Ascending aorta (tissue), 2 donors: ENCODE measurements around the gene FRMD3. TPM values are rescaled to one million over a fixed set of nuclear protein-coding genes. Genes with fewer than 3 reads are reported as not detected.

Experiments
- DNase-seq, 2 donors: peaks; one replicate each; pipeline ENCODE4 v3.0.0-alpha.2; 2019; ENCODE audit warnings: low spot score in 2 of 2
- H3K27ac ChIP-seq, 2 donors: fragments of 200-600 bp; sonication (generic); one replicate each; pipeline ENCODE4 v1.5.1; 2016 to 2017; ENCODE audit warnings: mild to moderate bottlenecking in 1 of 2
- H3K27me3 ChIP-seq: fragments of 200-600 bp; sonication (generic); one replicate; pipeline ENCODE4 v1.5.1; 2017
- H3K36me3 ChIP-seq, 2 donors: fragments of 200-600 bp; sonication (generic); one replicate each; pipeline ENCODE4 v1.5.1; 2016
- H3K4me1 ChIP-seq, 2 donors: fragments of 200-600 bp; sonication (generic); one replicate each; pipeline ENCODE4 v1.5.1; 2016 to 2017; ENCODE audit warnings: mild to moderate bottlenecking in 1 of 2
- H3K4me3 ChIP-seq, 2 donors: fragments of 200-600 bp; sonication (generic); one replicate each; pipeline ENCODE4 v1.5.1; 2016 to 2017; ENCODE audit warnings: mild to moderate bottlenecking in 1 of 2
- H3K9me3 ChIP-seq, 2 donors: fragments of 200-600 bp; sonication (generic); one replicate each; pipeline ENCODE4 v1.5.1; 2016
- CTCF ChIP-seq, 3 experiments: fragments of 200-600 bp in 2 of 3; fragments of 450-650 bp in 1 of 3; sonication (generic) in 2 of 3; IDR thresholded peaks; one replicate each; pipeline ENCODE4 v1.5.1; 2016 to 2019; ENCODE audit warnings: antibody characterized with exemption in 3 of 3, mild to moderate bottlenecking in 1 of 3, moderate library complexity in 1 of 3
- intact Hi-C: fragments of 100-400 bp; cut with DNase I; formaldehyde crosslinking; loops from one replicate; pipeline ENCODE4 v1.15.1; 2023
- total RNA-seq: library from RNA; depleted of rRNA; stranded (reverse); fragments of >200 nt; gene quantifications from one replicate; pipeline ENCODE4 v1.1.0, GENCODE V29; 2016

Gene FRMD3
- total RNA-seq, 1 donor from 2014 or later: 8.5 TPM

- no peak overlapping the region for H3K4me3 ChIP-seq
- no peak for TF ChIP-seq CTCF (IDR thresholded peaks at IDR 0.05)
- H3K27ac ChIP-seq: no peak overlapping the region
- H3K9me3 ChIP-seq: no peaks in the 10 kb centered on the region
- intact Hi-C loops: no loop called here
- no peaks in the 10 kb centered on the region for H3K4me1 ChIP-seq
- no peaks in the 10 kb centered on the region for H3K36me3 ChIP-seq
- no peak for DNase-seq
- H3K27me3 ChIP-seq: no peaks in the 10 kb centered on the region
Observed at GRCh38 chr9:83501565-83501964, 36.6 kb downstream of the FRMD3 start.

GRCh38 chr9:83497441-83497840 is 40.8 kb downstream of the FRMD3 start:
- Histone ChIP-seq H3K27me3 (no peaks in the 10 kb centered on the region), H3K9me3 (no peaks in the 10 kb centered on the region), H3K27ac (no peak overlapping the region), H3K4me3 (no peak overlapping the region), H3K36me3 (no peaks in the 10 kb centered on the region), H3K4me1 (no peaks in the 10 kb centered on the region)
- DNase-seq: no peak
- no peak for TF ChIP-seq CTCF (IDR thresholded peaks at IDR 0.05)
- intact Hi-C loops: no loop called here

GRCh38 chr9:83491995-83492394 is 46.2 kb downstream of the FRMD3 start:
- intact Hi-C loops: no loop called here
- H3K27ac ChIP-seq: no peak overlapping the region
- no peaks in the 10 kb centered on the region for H3K27me3 ChIP-seq
- H3K9me3 ChIP-seq: no peaks in the 10 kb centered on the region
- no peak overlapping the region for H3K4me3 ChIP-seq
- DNase-seq: no peak
- H3K36me3 ChIP-seq: no peaks in the 10 kb centered on the region
- no peak for TF ChIP-seq CTCF (IDR thresholded peaks at IDR 0.05)
- no peaks in the 10 kb centered on the region for H3K4me1 ChIP-seq

GRCh38 chr9:83491413-83491812 is 46.8 kb downstream of the FRMD3 start:
- no peaks in the 10 kb centered on the region for H3K27me3 ChIP-seq
- intact Hi-C loops: no loop called here
- H3K4me1 ChIP-seq: no peaks in the 10 kb centered on the region
- H3K27ac ChIP-seq: no peak overlapping the region
- no peak overlapping the region for H3K4me3 ChIP-seq
- no peak for DNase-seq
- no peaks in the 10 kb centered on the region for H3K36me3 ChIP-seq
- no peaks in the 10 kb centered on the region for H3K9me3 ChIP-seq
- TF ChIP-seq CTCF (IDR thresholded peaks at IDR 0.05): no peak

GRCh38 chr9:83489961-83490360 is 48.2 kb downstream of the FRMD3 start:
- no peak overlapping the region for H3K27ac ChIP-seq
- no peak for DNase-seq
- intact Hi-C loops: no loop called here
- no peaks in the 10 kb centered on the region for H3K4me1 ChIP-seq
- H3K9me3 ChIP-seq: no peaks in the 10 kb centered on the region
- no peaks in the 10 kb centered on the region for H3K36me3 ChIP-seq
- no peak overlapping the region for H3K4me3 ChIP-seq
- no peak for TF ChIP-seq CTCF (IDR thresholded peaks at IDR 0.05)
- H3K27me3 ChIP-seq: no peaks in the 10 kb centered on the region

- no peaks in the 10 kb centered on the region for H3K27me3 ChIP-seq
- no peak overlapping the region for H3K4me3 ChIP-seq
- H3K36me3 ChIP-seq: no peaks in the 10 kb centered on the region
- H3K9me3 ChIP-seq: peaks cover under 1 to 1% of the 10 kb centered on the region in 2 donors
- TF ChIP-seq CTCF (IDR thresholded peaks at IDR 0.05): no peak
- intact Hi-C loops: no loop called here
- H3K4me1 ChIP-seq: no peaks in the 10 kb centered on the region
- no peak for DNase-seq
- no peak overlapping the region for H3K27ac ChIP-seq
Observed at GRCh38 chr9:83484990-83485389, 53.2 kb downstream of the FRMD3 start.
